Lower leg skin (tissue), 3 donors: ENCODE measurements around the gene MCCC1.

Source experiments
- POLR2A ChIP-seq, 2 donors: fragments of 450-650 bp; IDR thresholded peaks; one replicate each; pipeline ENCODE4 v1.6.1; 2016 to 2017; ENCODE audit warnings: antibody characterized with exemption in 2 of 2, mild to moderate bottlenecking in 1 of 2, moderate library complexity in 1 of 2
- TF ChIP-seq, protein P1 (sequence below), 3 donors: fragments of 450-650 bp; IDR thresholded peaks; one replicate each; pipeline ENCODE4 v1.5.1; 2016; ENCODE audit warnings: antibody characterized with exemption in 3 of 3, mild to moderate bottlenecking in 3 of 3, moderate library complexity in 2 of 3

GRCh38 chr3:183073839-183074238 lies 25.5 kb downstream of the MCCC1 start:
- TF ChIP-seq, protein P1, sequence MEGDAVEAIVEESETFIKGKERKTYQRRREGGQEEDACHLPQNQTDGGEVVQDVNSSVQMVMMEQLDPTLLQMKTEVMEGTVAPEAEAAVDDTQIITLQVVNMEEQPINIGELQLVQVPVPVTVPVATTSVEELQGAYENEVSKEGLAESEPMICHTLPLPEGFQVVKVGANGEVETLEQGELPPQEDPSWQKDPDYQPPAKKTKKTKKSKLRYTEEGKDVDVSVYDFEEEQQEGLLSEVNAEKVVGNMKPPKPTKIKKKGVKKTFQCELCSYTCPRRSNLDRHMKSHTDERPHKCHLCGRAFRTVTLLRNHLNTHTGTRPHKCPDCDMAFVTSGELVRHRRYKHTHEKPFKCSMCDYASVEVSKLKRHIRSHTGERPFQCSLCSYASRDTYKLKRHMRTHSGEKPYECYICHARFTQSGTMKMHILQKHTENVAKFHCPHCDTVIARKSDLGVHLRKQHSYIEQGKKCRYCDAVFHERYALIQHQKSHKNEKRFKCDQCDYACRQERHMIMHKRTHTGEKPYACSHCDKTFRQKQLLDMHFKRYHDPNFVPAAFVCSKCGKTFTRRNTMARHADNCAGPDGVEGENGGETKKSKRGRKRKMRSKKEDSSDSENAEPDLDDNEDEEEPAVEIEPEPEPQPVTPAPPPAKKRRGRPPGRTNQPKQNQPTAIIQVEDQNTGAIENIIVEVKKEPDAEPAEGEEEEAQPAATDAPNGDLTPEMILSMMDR (IDR thresholded peaks at IDR 0.05): no peak
- TF ChIP-seq POLR2A (IDR thresholded peaks at IDR 0.05): no peak
